Activated T-cell treated with anti-CD3 and anti-CD28 coated beads, Interleukin-2, amount 50 U/mL, for 72 hours (primary cell): Measurements from ENCODE around the gene VTI1A. TPM values are rescaled to one million over a fixed set of nuclear protein-coding genes. Genes with fewer than 3 reads are reported as not detected.
A peak's percentile ranks its signal among the peaks of the same experiment; 100 is the strongest.

Source experiments
- ATAC-seq, 2 donors: fragments of 150-1000 bp; cut with Tn5 transposase; replicated peaks in 1 of 2; 2 replicates each; pipeline ENCODE4 v1.10.0; 2021; ENCODE audit warnings: moderate library complexity in 2 of 2, mild to moderate bottlenecking in 1 of 2
- DNase-seq, 2 donors: peaks; one replicate each; pipeline ENCODE4 v3.0.0; 2021 to 2022; ENCODE audit warnings: mixed read lengths in 1 of 2
- H3K27ac Mint-ChIP-seq: one replicate; pipeline ENCODE4 v1.8.0; 2022; ENCODE audit warnings: mild to moderate bottlenecking, moderate library complexity, mixed read lengths
- H3K27me3 Mint-ChIP-seq: one replicate; pipeline ENCODE4 v1.8.0; 2022; ENCODE audit warnings: low read depth, mixed read lengths
- H3K36me3 Mint-ChIP-seq, 2 donors: one replicate each; pipeline ENCODE4 v1.8.0; 2022; ENCODE audit warnings: mixed read lengths in 2 of 2, mild to moderate bottlenecking in 1 of 2; ENCODE audit not compliant: insufficient read depth in 2 of 2
- H3K4me1 Mint-ChIP-seq: one replicate; pipeline ENCODE4 v1.8.0; 2022; ENCODE audit warnings: low read depth, mixed read lengths
- H3K4me3 Mint-ChIP-seq, 2 donors: one replicate each; pipeline ENCODE4 v1.8.0; 2022; ENCODE audit warnings: mild to moderate bottlenecking in 2 of 2, mixed read lengths in 2 of 2, moderate library complexity in 2 of 2
- H3K9me3 Mint-ChIP-seq, 2 donors: one replicate each; pipeline ENCODE4 v1.8.0; 2022; ENCODE audit warnings: mixed read lengths in 2 of 2
- total RNA-seq, 2 donors: library from RNA; stranded (reverse); gene quantifications; one replicate each; pipeline ENCODE4 v1.2.3, GENCODE V29; 2022

VTI1A gene
- total RNA-seq, 2 donors from 2014 or later: 65.5 to 71.8 TPM

- no peak for ATAC-seq
- DNase-seq: no peak
- Mint-ChIP-seq H3K27ac (no peak overlapping the region), H3K36me3 (peaks cover 2 to 13% of the 10 kb centered on the region in 2 donors), H3K4me3 (no peak overlapping the region), H3K9me3 (peaks cover 0 to 6% of the 10 kb centered on the region in 2 donors), H3K4me1 (no peaks in the 10 kb centered on the region), H3K27me3 (no peaks in the 10 kb centered on the region)
Measured at GRCh38 chr10:112785089-112785488, 338.1 kb downstream of the VTI1A start.

- peaks cover 4 to 9% of the 10 kb centered on the region in 2 donors for H3K36me3 Mint-ChIP-seq
- H3K4me3 Mint-ChIP-seq: no peak overlapping the region
- DNase-seq (no peak), ATAC-seq (no peak)
- peaks cover 0 to 4% of the 10 kb centered on the region in 2 donors for H3K9me3 Mint-ChIP-seq
- H3K27ac Mint-ChIP-seq: no peak overlapping the region
- no peaks in the 10 kb centered on the region for H3K27me3 Mint-ChIP-seq
- H3K4me1 Mint-ChIP-seq: no peaks in the 10 kb centered on the region
Measured at GRCh38 chr10:112789248-112789647, 342.2 kb downstream of the VTI1A start.

- no peak overlapping the region for H3K4me3 Mint-ChIP-seq
- H3K4me1 Mint-ChIP-seq: no peaks in the 10 kb centered on the region
- peak overlapping the region; percentile 62 for H3K27ac Mint-ChIP-seq
- DNase-seq: no peak
- peaks cover 4 to 9% of the 10 kb centered on the region in 2 donors for H3K36me3 Mint-ChIP-seq
- no peak for ATAC-seq
- peaks cover 0 to 4% of the 10 kb centered on the region in 2 donors for H3K9me3 Mint-ChIP-seq
- no peaks in the 10 kb centered on the region for H3K27me3 Mint-ChIP-seq
Measured at GRCh38 chr10:112790030-112790429, 343.0 kb downstream of the VTI1A start.

- H3K36me3 Mint-ChIP-seq: peaks cover 4 to 9% of the 10 kb centered on the region in 2 donors
- H3K27ac Mint-ChIP-seq: no peak overlapping the region
- no peaks in the 10 kb centered on the region for H3K27me3 Mint-ChIP-seq
- no peak for DNase-seq
- H3K4me1 Mint-ChIP-seq: no peaks in the 10 kb centered on the region
- no peak for ATAC-seq
- H3K9me3 Mint-ChIP-seq: peaks cover 0 to 3% of the 10 kb centered on the region in 2 donors
- H3K4me3 Mint-ChIP-seq: no peak overlapping the region
Measured at GRCh38 chr10:112790921-112791320, 343.9 kb downstream of the VTI1A start.

GRCh38 chr10:112791447-112791846 lies 344.4 kb downstream of the VTI1A start:
- Mint-ChIP-seq H3K4me3 (no peak overlapping the region), H3K27ac (no peak overlapping the region), H3K4me1 (no peaks in the 10 kb centered on the region), H3K27me3 (no peaks in the 10 kb centered on the region), H3K9me3 (peaks cover 0 to 2% of the 10 kb centered on the region in 2 donors), H3K36me3 (peaks cover 4 to 9% of the 10 kb centered on the region in 2 donors)
- no peak for ATAC-seq
- DNase-seq: no peak

GRCh38 chr10:112792487-112793201 lies 345.6 kb downstream of the VTI1A start:
- Mint-ChIP-seq H3K9me3 (peaks cover 0 to 2% of the 10 kb centered on the region in 2 donors), H3K36me3 (peaks cover 4 to 9% of the 10 kb centered on the region in 2 donors), H3K4me3 (no peak overlapping the region), H3K27me3 (no peaks in the 10 kb centered on the region), H3K4me1 (no peaks in the 10 kb centered on the region), H3K27ac (no peak overlapping the region)
- ATAC-seq: no peak
- no peak for DNase-seq

- H3K4me3 Mint-ChIP-seq: no peak overlapping the region
- ATAC-seq (no peak), DNase-seq (no peak)
- no peak overlapping the region for H3K27ac Mint-ChIP-seq
- no peaks in the 10 kb centered on the region for H3K27me3 Mint-ChIP-seq
- no peaks in the 10 kb centered on the region for H3K4me1 Mint-ChIP-seq
- peaks cover 0 to 2% of the 10 kb centered on the region in 2 donors for H3K9me3 Mint-ChIP-seq
- peaks cover 4 to 9% of the 10 kb centered on the region in 2 donors for H3K36me3 Mint-ChIP-seq
Measured at GRCh38 chr10:112793202-112793921, 346.3 kb downstream of the VTI1A start.

- Mint-ChIP-seq H3K9me3 (peaks cover 0 to 2% of the 10 kb centered on the region in 2 donors), H3K4me1 (no peaks in the 10 kb centered on the region), H3K4me3 (no peak overlapping the region), H3K27ac (no peak overlapping the region), H3K27me3 (no peaks in the 10 kb centered on the region), H3K36me3 (peaks cover 4 to 7% of the 10 kb centered on the region in 2 donors)
- ATAC-seq (no peak), DNase-seq (no peak)
Measured at GRCh38 chr10:112794201-112794600, 347.2 kb downstream of the VTI1A start.

- H3K4me3 Mint-ChIP-seq: no peak overlapping the region
- peaks cover 0 to 2% of the 10 kb centered on the region in 2 donors for H3K36me3 Mint-ChIP-seq
- no peaks in the 10 kb centered on the region for H3K4me1 Mint-ChIP-seq
- no peaks in the 10 kb centered on the region for H3K27me3 Mint-ChIP-seq
- no peak for DNase-seq
- H3K27ac Mint-ChIP-seq: no peak overlapping the region
- no peaks in the 10 kb centered on the region for H3K9me3 Mint-ChIP-seq
- no peak for ATAC-seq
Measured at GRCh38 chr10:112795067-112795466, 348.1 kb downstream of the VTI1A start.

GRCh38 chr10:112797197-112797596 lies 350.2 kb downstream of the VTI1A start:
- Mint-ChIP-seq H3K4me1 (no peaks in the 10 kb centered on the region), H3K27ac (no peak overlapping the region)
- no peak for ATAC-seq

GRCh38 chr10:112797855-112798254 lies 350.8 kb downstream of the VTI1A start:
- ATAC-seq: no peak

More at GRCh38 chr10:112797197-112797596, 350.2 kb downstream of the VTI1A start:
- DNase-seq: no peak
- Mint-ChIP-seq H3K4me3 (no peak overlapping the region), H3K36me3 (no peaks in the 10 kb centered on the region), H3K9me3 (no peaks in the 10 kb centered on the region), H3K27me3 (no peaks in the 10 kb centered on the region)

GRCh38 chr10:112799038-112799437 lies 352.0 kb downstream of the VTI1A start:
- H3K27ac Mint-ChIP-seq: no peak overlapping the region
- H3K27me3 Mint-ChIP-seq: no peaks in the 10 kb centered on the region
- no peaks in the 10 kb centered on the region for H3K36me3 Mint-ChIP-seq
- DNase-seq (no peak), ATAC-seq (no peak)
- H3K4me3 Mint-ChIP-seq: no peak overlapping the region
- no peaks in the 10 kb centered on the region for H3K4me1 Mint-ChIP-seq
- no peaks in the 10 kb centered on the region for H3K9me3 Mint-ChIP-seq

More at GRCh38 chr10:112797855-112798254, 350.8 kb downstream of the VTI1A start:
- no peaks in the 10 kb centered on the region for H3K4me1 Mint-ChIP-seq
- no peaks in the 10 kb centered on the region for H3K36me3 Mint-ChIP-seq
- H3K27me3 Mint-ChIP-seq: no peaks in the 10 kb centered on the region
- no peaks in the 10 kb centered on the region for H3K9me3 Mint-ChIP-seq
- DNase-seq: no peak
- H3K27ac Mint-ChIP-seq: no peak overlapping the region
- H3K4me3 Mint-ChIP-seq: no peak overlapping the region

- Mint-ChIP-seq H3K27me3 (no peaks in the 10 kb centered on the region), H3K4me1 (no peaks in the 10 kb centered on the region), H3K36me3 (no peaks in the 10 kb centered on the region), H3K9me3 (no peaks in the 10 kb centered on the region), H3K4me3 (no peak overlapping the region), H3K27ac (no peak overlapping the region)
- DNase-seq (no peak), ATAC-seq (no peak)
Measured at GRCh38 chr10:112799726-112800510, 352.9 kb downstream of the VTI1A start.
